ENCODE measurements around the gene COLEC11.
"Not testable (repeated sequence)": the region's sequence is repeated elsewhere in the genome, so short reads cannot be mapped to it uniquely, and the experiment has no call there.

COLEC11 gene

GRCh38 chr2:3613524-3613905, 18.6 kb downstream of the COLEC11 start:
- H3K27ac ChIP-seq (ENCODE audit: insufficient read depth, low read depth, low read length, poor library complexity, severe bottlenecking): no peak overlapping the region
- WGBS, 2 experiments: 93 to 94% methylated on average over 12 of the region's 12 CpGs
- H3K36me3 ChIP-seq (ENCODE audit: control insufficient read depth, insufficient read depth, low read length): no peaks in the 10 kb centered on the region
- H3K9me3 ChIP-seq (ENCODE audit: control insufficient read depth, low read length): no peaks in the 10 kb centered on the region
- no peak overlapping the region for H3K4me3 ChIP-seq (ENCODE audit: insufficient read depth, low read depth, low read length)
- peaks cover 10% of the 10 kb centered on the region for H3K4me1 ChIP-seq (ENCODE audit: control insufficient read depth, insufficient read depth, low read length)
- H3K27me3 ChIP-seq (ENCODE audit: control insufficient read depth, insufficient read depth, low read length, poor library complexity, severe bottlenecking): peaks cover 45% of the 10 kb centered on the region

- 54 to 92% methylated on average over 2 of the region's 2 CpGs for WGBS, 2 experiments
These were observed 19.8 kb downstream of the COLEC11 start for GRCh38 chr2:3614743-3615142.

GRCh38 chr2:3615541-3616200, 20.8 kb downstream of the COLEC11 start:
- peaks cover 24% of the 10 kb centered on the region for H3K27me3 ChIP-seq (ENCODE audit: control insufficient read depth, insufficient read depth, low read length, poor library complexity, severe bottlenecking)
- H3K27ac ChIP-seq (ENCODE audit: insufficient read depth, low read depth, low read length, poor library complexity, severe bottlenecking); H3K9me3 ChIP-seq (ENCODE audit: control insufficient read depth, low read length); H3K36me3 ChIP-seq (ENCODE audit: control insufficient read depth, insufficient read depth, low read length); H3K4me1 ChIP-seq (ENCODE audit: control insufficient read depth, insufficient read depth, low read length); H3K4me3 ChIP-seq (ENCODE audit: insufficient read depth, low read depth, low read length): not testable (repeated sequence)
- WGBS, 2 experiments: 95 to 97% methylated on average over 46 of the region's 46 CpGs

More at GRCh38 chr2:3614743-3615142, 19.8 kb downstream of the COLEC11 start:
- peaks cover 33% of the 10 kb centered on the region for H3K27me3 ChIP-seq (ENCODE audit: control insufficient read depth, insufficient read depth, low read length, poor library complexity, severe bottlenecking)
- not testable (repeated sequence) for H3K27ac ChIP-seq (ENCODE audit: insufficient read depth, low read depth, low read length, poor library complexity, severe bottlenecking); H3K9me3 ChIP-seq (ENCODE audit: control insufficient read depth, low read length); H3K4me1 ChIP-seq (ENCODE audit: control insufficient read depth, insufficient read depth, low read length); H3K4me3 ChIP-seq (ENCODE audit: insufficient read depth, low read depth, low read length); H3K36me3 ChIP-seq (ENCODE audit: control insufficient read depth, insufficient read depth, low read length)

- not testable (repeated sequence) for H3K27ac ChIP-seq (ENCODE audit: insufficient read depth, low read depth, low read length, poor library complexity, severe bottlenecking); H3K4me3 ChIP-seq (ENCODE audit: insufficient read depth, low read depth, low read length); H3K9me3 ChIP-seq (ENCODE audit: control insufficient read depth, low read length); H3K36me3 ChIP-seq (ENCODE audit: control insufficient read depth, insufficient read depth, low read length); H3K4me1 ChIP-seq (ENCODE audit: control insufficient read depth, insufficient read depth, low read length)
- WGBS, 2 experiments: 95 to 96% methylated on average over 25 of the region's 25 CpGs
- H3K27me3 ChIP-seq (ENCODE audit: control insufficient read depth, insufficient read depth, low read length, poor library complexity, severe bottlenecking): peaks cover 17% of the 10 kb centered on the region
These were observed 21.7 kb downstream of the COLEC11 start for GRCh38 chr2:3616435-3617197.

- Histone ChIP-seq H3K36me3 (ENCODE audit: control insufficient read depth, insufficient read depth, low read length) (no peaks in the 10 kb centered on the region), H3K4me1 (ENCODE audit: control insufficient read depth, insufficient read depth, low read length) (no peaks in the 10 kb centered on the region), H3K27me3 (ENCODE audit: control insufficient read depth, insufficient read depth, low read length, poor library complexity, severe bottlenecking) (peaks cover 13% of the 10 kb centered on the region), H3K4me3 (ENCODE audit: insufficient read depth, low read depth, low read length) (no peak overlapping the region), H3K27ac (ENCODE audit: insufficient read depth, low read depth, low read length, poor library complexity, severe bottlenecking) (no peak overlapping the region), H3K9me3 (ENCODE audit: control insufficient read depth, low read length) (no peaks in the 10 kb centered on the region)
- 94 to 96% methylated on average over 21 of the region's 21 CpGs for WGBS, 2 experiments
These were observed 22.4 kb downstream of the COLEC11 start for GRCh38 chr2:3617198-3617890.

DNA sequence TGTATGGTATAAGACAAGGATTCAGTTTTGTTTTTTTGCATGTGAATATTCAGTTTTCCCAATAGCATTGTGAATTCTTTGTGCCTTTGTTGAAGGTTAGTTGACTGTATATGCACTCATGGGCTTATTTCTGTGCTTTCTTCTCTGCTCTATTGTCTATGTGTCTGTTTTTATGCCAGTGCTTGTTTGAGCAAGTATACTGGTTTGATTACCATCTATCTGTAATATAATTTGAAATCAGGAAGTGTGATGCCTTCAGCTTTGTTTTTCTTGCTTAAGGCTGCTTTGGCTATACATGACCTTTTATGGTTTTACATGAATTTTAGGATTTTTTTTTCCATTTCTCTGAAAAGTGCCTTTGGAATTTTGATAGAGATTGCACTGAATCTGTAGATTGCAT, 23.5 kb downstream of the COLEC11 start:
- Histone ChIP-seq H3K4me3 (ENCODE audit: insufficient read depth, low read depth, low read length) (no peak overlapping the region), H3K4me1 (ENCODE audit: control insufficient read depth, insufficient read depth, low read length) (no peaks in the 10 kb centered on the region), H3K27ac (ENCODE audit: insufficient read depth, low read depth, low read length, poor library complexity, severe bottlenecking) (no peak overlapping the region), H3K36me3 (ENCODE audit: control insufficient read depth, insufficient read depth, low read length) (no peaks in the 10 kb centered on the region), H3K27me3 (ENCODE audit: control insufficient read depth, insufficient read depth, low read length, poor library complexity, severe bottlenecking) (peaks cover 3% of the 10 kb centered on the region), H3K9me3 (ENCODE audit: control insufficient read depth, low read length) (no peaks in the 10 kb centered on the region)

GRCh38 chr2:3619033-3619432, 24.1 kb downstream of the COLEC11 start:
- Histone ChIP-seq H3K27ac (ENCODE audit: insufficient read depth, low read depth, low read length, poor library complexity, severe bottlenecking) (no peak overlapping the region), H3K36me3 (ENCODE audit: control insufficient read depth, insufficient read depth, low read length) (no peaks in the 10 kb centered on the region), H3K4me3 (ENCODE audit: insufficient read depth, low read depth, low read length) (no peak overlapping the region), H3K9me3 (ENCODE audit: control insufficient read depth, low read length) (no peaks in the 10 kb centered on the region), H3K27me3 (ENCODE audit: control insufficient read depth, insufficient read depth, low read length, poor library complexity, severe bottlenecking) (no peaks in the 10 kb centered on the region), H3K4me1 (ENCODE audit: control insufficient read depth, insufficient read depth, low read length) (no peaks in the 10 kb centered on the region)
- 92 to 96% methylated on average over 2 of the region's 2 CpGs for WGBS, 2 experiments

DNA sequence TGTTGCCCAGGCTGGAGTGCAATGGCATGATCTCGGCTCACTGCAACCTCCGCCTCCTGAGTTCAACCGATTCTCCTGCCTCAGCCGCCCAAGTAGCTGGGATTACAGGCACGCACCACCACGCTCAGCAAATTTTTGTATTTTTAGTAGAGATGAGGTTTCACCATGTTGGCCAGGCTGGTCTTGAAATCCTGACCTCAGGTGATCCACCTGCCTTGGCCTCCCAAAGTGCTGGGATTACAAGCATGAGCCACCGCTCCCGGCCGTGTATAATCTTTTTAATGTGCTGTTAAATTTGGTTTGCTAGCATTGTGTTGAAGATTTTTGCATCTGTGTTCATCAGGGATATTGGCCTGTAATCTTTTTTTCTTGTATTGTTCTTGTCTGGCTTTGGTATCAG, 24.7 kb downstream of the COLEC11 start:
- H3K4me3 ChIP-seq (ENCODE audit: insufficient read depth, low read depth, low read length); H3K4me1 ChIP-seq (ENCODE audit: control insufficient read depth, insufficient read depth, low read length); H3K27ac ChIP-seq (ENCODE audit: insufficient read depth, low read depth, low read length, poor library complexity, severe bottlenecking); H3K27me3 ChIP-seq (ENCODE audit: control insufficient read depth, insufficient read depth, low read length, poor library complexity, severe bottlenecking); H3K9me3 ChIP-seq (ENCODE audit: control insufficient read depth, low read length); H3K36me3 ChIP-seq (ENCODE audit: control insufficient read depth, insufficient read depth, low read length): not testable (repeated sequence)
- WGBS, 2 experiments: 93 to 95% methylated on average over 9 of the region's 9 CpGs

DNA sequence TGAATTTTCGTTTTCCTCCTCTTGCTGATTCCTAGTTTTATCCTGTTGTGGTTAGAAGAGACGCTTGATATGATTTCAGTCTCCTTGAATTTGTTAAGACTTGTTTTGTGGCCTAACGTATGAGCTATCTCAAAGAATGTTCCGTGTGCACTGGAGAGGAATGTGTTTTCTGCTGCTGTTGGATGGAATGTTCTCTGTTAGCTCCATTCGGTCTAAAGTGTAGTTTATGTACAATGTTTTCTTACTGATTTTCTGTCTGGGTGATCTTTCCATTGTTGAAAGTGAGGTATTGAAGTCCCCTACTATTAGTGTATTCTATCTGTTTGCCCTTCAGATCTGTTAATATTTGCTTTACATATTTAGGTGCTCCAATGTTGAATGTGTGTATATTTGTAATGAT, 25.9 kb downstream of the COLEC11 start:
- WGBS, 2 experiments: 90 to 94% methylated on average over 5 of the region's 5 CpGs

DNA sequence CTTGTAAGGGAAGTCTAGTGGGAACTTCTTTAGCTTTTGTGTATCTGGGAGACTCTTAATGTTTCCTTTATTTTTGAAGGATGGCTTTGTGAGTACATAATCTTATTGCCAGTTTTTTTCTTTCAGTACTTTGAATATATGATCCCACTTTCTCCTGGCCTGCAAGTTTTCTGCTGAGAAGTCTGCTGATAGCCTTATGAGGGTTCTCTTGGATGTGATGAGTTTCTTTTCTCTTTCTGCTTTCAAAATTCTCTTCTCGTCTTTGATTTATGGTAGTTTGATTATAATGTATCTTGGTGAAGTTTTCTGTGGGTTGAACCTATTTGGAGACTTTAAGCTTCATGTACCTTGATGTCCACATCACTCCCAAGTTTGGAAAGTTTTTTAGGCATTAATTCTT, 28.1 kb downstream of the COLEC11 start:
- Histone ChIP-seq H3K4me1 (ENCODE audit: control insufficient read depth, insufficient read depth, low read length) (no peaks in the 10 kb centered on the region), H3K4me3 (ENCODE audit: insufficient read depth, low read depth, low read length) (no peak overlapping the region), H3K27me3 (ENCODE audit: control insufficient read depth, insufficient read depth, low read length, poor library complexity, severe bottlenecking) (no peaks in the 10 kb centered on the region), H3K9me3 (ENCODE audit: control insufficient read depth, low read length) (no peaks in the 10 kb centered on the region), H3K27ac (ENCODE audit: insufficient read depth, low read depth, low read length, poor library complexity, severe bottlenecking) (no peak overlapping the region), H3K36me3 (ENCODE audit: control insufficient read depth, insufficient read depth, low read length) (no peaks in the 10 kb centered on the region)
- WGBS, 2 experiments: 100% methylated on average over 1 of the region's 1 CpG; no CpG with 5 or more reads in 1 of the 2 experiments

More for the DNA sequence above, 25.9 kb downstream of the COLEC11 start:
- Histone ChIP-seq H3K4me1 (ENCODE audit: control insufficient read depth, insufficient read depth, low read length) (no peaks in the 10 kb centered on the region), H3K4me3 (ENCODE audit: insufficient read depth, low read depth, low read length) (no peak overlapping the region), H3K36me3 (ENCODE audit: control insufficient read depth, insufficient read depth, low read length) (no peaks in the 10 kb centered on the region), H3K9me3 (ENCODE audit: control insufficient read depth, low read length) (no peaks in the 10 kb centered on the region), H3K27ac (ENCODE audit: insufficient read depth, low read depth, low read length, poor library complexity, severe bottlenecking) (no peak overlapping the region), H3K27me3 (ENCODE audit: control insufficient read depth, insufficient read depth, low read length, poor library complexity, severe bottlenecking) (no peaks in the 10 kb centered on the region)

Measured in ectodermal cell (in vitro differentiated cells).